HEK293T (cell line): ENCODE measurements around the gene SLC22A2.

Experiments
- BHLHE40 ChIP-seq: fragments of 450-650 bp; IDR thresholded peaks from 2 replicates; pipeline ENCODE4 v1.6.1; 2016; ENCODE audit warnings: mild to moderate bottlenecking, moderate library complexity, borderline replicate concordance
- FOXA1 ChIP-seq: fragments of 450-650 bp; IDR thresholded peaks from 2 replicates; pipeline ENCODE4 v1.6.1; 2016; ENCODE audit warnings: mild to moderate bottlenecking
- HDGF ChIP-seq: fragments of 450-650 bp; IDR thresholded peaks from 2 replicates; pipeline ENCODE4 v1.6.1; 2017; ENCODE audit warnings: antibody characterized with exemption, borderline replicate concordance
- L3MBTL2 ChIP-seq: fragments of 450-650 bp; conservative IDR thresholded peaks from 2 replicates; pipeline ENCODE4 v1.6.1; 2016; ENCODE audit warnings: mild to moderate bottlenecking
- NFRKB ChIP-seq: fragments of 450-650 bp; IDR thresholded peaks from 2 replicates; pipeline ENCODE4 v1.6.1; 2016; ENCODE audit warnings: mild to moderate bottlenecking, moderate library complexity
- SP1 ChIP-seq: fragments of 450-650 bp; IDR thresholded peaks from 2 replicates; pipeline ENCODE4 v1.6.1; 2017
- TF ChIP-seq, protein P1 (sequence below): fragments of 450-650 bp; IDR thresholded peaks from 2 replicates; pipeline ENCODE4 v1.6.1; 2016

GRCh38 chr6:160278311-160278710 is 19.7 kb upstream of the SLC22A2 start:
- TF ChIP-seq L3MBTL2: no peak
- no peak for TF ChIP-seq BHLHE40
- TF ChIP-seq, protein P1, sequence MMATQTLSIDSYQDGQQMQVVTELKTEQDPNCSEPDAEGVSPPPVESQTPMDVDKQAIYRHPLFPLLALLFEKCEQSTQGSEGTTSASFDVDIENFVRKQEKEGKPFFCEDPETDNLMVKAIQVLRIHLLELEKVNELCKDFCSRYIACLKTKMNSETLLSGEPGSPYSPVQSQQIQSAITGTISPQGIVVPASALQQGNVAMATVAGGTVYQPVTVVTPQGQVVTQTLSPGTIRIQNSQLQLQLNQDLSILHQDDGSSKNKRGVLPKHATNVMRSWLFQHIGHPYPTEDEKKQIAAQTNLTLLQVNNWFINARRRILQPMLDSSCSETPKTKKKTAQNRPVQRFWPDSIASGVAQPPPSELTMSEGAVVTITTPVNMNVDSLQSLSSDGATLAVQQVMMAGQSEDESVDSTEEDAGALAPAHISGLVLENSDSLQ: no peak
- no peak for TF ChIP-seq NFRKB
- no peak for TF ChIP-seq SP1
- no peak for TF ChIP-seq FOXA1
- no peak for TF ChIP-seq HDGF
